ENCODE data around the gene RNF111.

The RNF111 gene

DNA sequence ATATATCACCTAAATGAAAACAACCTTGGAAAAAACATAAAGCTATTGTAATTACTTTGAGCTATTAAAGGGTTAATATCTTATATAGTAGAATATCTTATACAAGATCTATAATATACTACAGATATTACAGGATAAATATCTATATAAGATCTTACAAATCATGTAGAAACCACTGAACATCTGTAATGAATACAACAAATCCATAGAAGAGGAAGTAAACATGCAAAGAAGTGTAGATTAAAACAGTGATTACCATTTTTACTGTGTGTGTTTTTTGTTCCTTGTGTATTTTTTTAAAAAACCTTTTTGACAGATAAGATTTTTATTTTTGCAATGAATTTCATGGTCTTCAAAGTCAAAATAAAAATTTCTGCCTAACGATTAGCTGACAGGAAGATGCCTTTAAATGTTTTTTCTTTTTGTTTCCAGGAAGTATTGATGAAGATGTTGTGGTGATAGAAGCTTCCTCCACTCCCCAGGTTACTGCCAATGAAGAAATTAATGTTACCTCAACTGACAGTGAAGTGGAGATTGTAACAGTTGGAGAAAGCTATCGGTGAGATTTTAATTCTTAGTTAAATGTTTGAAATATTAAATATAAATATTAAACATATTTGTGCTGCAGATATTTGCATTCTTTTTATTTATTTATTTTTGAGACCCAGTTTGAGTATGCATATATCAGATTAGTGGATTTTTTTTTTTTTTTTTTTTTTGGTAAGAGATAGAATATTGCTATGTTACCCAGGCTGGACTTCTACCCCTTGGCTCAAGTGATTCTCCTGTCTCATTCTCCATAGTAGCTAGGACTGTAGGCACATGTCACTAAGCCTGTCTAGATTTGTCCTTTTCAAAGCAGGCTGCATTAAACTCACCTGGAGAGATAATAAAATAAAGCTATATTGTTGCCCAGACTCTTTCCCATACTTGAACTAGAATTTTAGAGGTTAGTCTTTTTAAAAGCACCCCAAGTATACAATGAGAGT is 64.7 kb downstream of the RNF111 start:
- no peak for FAIRE-seq
- DNase-seq (ENCODE audit: extremely low spot score, insufficient read length, low read depth): no peak

DNA sequence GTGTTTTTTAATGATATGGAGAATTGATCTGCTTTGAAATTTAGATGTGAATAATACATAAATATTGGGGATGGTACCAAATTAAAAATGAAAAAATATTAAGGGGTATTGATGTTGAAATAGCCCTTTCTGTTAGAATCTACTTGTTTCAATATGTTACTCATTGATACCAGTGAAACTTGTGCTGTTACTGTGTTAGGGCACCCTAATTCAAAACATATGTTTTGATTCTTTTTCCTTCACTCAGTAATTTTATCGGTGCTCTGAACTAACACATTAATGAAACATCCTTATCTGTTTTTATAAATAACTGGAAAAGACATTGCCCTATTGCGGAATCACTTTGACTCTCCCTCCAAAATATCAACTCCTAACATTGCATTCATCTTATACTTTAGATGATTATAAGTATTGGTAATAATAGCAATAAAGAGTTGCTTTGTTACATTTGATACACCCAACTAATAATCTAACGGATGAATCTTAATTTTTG is 65.5 kb downstream of the RNF111 start:
- FAIRE-seq (peak; percentile 9), DNase-seq (ENCODE audit: extremely low spot score, insufficient read length, low read depth) (no peak)

DNA sequence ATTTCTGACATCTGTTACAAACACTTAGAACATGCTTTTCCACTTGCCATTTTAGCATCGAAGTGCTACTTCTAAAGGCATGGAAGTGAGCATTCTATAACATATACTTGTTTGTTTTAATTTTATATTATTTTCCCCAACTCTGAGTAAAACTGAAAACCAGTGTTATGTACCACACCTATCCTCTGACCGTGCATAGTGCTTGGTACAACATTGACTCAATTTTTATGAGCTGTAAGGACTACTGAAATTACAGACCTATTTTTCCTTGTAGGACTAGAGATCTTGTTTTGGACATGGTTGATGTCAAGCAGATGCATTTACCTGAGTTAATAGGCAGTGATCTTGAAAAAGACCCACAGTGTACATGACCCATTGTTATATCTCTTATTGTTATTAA is 66.0 kb downstream of the RNF111 start:
- FAIRE-seq: peak; percentile 36

DNA sequence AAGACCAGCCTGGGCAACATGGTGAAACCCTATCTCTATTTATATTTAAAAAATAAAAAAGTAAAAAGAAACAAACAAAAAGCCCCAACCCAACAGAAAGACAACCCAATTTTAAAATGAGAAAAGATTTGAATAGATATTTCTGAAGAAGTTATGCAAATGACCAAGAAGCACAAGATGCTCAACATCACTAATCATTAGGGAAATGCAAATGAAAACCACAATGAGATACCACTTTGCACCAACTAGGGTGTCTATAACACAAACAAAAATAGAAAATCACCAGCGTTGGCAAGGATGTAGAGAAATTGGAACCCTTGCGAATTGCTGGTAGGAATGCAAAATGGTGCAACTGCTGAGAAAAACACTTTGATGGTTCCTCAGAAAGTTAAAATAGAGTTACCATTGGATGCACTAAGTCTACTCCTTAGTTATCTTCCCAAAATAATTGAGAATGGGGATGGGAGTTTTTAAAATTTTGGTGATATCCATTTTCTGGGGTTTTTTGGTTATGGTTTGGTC is 71.7 kb downstream of the RNF111 start:
- FAIRE-seq: peak; percentile 56
- DNase-seq (ENCODE audit: extremely low spot score, insufficient read length, low read depth): no peak

More for the DNA sequence above, 66.0 kb downstream of the RNF111 start:
- no peak for DNase-seq (ENCODE audit: extremely low spot score, insufficient read length, low read depth)

DNA sequence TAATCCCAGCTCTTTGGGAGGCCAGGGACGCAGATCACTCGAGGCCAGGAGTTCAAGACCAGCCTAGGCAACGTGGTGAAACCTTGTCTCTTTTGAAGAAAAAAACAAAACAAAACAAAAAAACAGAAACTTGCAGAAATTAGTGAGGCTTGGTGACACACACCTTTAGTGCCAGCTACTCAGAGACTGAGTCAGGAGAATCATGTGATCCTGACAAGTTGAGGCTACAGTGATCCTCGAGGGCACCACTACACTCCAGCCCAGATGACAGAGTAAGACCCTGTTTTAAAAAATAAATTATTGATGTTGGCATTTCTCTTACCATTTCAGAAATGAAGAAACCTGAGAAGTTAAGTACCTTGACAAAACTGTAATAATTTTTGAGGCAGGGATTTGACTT is 72.9 kb downstream of the RNF111 start:
- FAIRE-seq: no peak
- no peak for DNase-seq (ENCODE audit: extremely low spot score, insufficient read length, low read depth)

DNA sequence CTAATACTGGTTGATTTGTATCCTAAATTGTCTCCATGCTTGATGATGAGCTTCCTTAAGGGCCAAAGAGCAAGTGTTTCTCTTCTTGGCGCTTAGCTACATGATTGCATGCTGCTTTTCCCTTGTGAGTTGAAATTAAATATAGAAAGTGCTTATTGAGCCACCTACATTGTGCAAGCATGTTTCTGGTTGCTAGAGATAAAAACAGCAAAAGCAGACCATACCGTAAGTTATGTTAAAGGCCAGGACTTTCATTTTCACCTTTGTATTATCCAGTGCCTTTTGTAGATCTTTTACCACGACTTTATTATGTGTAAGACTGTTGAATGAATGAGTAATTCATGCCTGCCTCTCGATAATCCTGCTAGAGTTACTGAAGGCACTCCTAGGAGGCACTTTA is 75.6 kb downstream of the RNF111 start:
- no peak for FAIRE-seq
- DNase-seq (ENCODE audit: extremely low spot score, insufficient read length, low read depth): no peak

DNA sequence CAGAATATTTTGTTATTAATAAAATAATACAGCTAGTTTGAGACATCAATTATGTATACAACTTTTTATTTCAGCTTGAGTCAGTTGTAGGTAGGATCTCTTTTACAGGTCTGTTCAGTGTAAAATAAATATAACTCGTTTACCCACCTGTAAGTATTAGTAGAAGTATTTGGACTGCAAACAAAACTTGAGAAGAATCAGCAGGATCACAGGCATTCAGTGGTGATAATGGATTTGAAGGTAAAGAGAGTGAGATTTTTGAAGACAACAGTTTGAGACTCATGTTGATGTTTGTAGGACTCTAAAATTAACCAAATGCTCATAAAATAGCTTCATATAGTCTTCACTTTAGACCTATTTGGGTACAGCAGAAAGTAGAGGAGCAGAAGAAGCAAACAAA is 82.0 kb downstream of the RNF111 start:
- FAIRE-seq (no peak), DNase-seq (ENCODE audit: extremely low spot score, insufficient read length, low read depth) (no peak)

DNA sequence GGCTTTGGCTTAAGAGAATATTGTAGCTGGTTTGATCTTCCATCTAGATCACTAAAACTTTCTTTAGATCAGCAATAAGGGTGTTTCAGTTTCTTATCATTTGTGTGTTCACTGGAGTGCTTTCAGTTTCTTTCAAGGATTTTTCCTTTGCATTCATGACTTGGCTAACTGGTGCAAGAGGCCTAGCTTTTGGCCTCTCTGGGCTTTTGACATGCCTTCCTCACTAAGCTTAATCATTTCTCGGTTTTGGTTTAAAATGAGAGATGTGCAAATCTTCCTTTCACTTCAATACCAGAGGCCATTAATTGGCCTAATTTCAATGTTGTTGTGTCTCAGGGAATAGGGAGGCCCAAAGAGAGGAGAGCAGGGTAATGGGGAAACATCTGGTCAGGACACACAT is 87.1 kb downstream of the RNF111 start:
- FAIRE-seq (peak; percentile 85), DNase-seq (ENCODE audit: extremely low spot score, insufficient read length, low read depth) (no peak)

DNA sequence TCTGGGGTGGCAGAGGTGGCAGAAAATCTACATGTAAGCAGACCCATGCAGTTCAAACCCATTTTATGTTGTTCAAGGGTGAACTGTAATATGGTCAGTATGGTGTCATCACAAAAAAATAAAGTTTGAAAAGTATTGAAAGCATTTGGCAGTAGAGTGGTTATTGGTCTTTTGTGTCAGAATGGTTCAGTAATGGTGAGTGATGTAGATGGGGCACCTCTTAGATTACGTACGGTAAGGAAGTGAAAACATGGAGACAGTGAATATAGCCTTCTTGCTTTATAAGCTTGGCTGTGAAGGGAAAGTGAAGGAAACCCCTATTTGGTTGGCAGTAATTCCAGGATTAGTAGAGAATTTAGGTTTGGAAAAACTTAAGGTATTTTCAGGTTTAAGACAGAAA is 100.3 kb downstream of the RNF111 start:
- no peak for FAIRE-seq

DNA sequence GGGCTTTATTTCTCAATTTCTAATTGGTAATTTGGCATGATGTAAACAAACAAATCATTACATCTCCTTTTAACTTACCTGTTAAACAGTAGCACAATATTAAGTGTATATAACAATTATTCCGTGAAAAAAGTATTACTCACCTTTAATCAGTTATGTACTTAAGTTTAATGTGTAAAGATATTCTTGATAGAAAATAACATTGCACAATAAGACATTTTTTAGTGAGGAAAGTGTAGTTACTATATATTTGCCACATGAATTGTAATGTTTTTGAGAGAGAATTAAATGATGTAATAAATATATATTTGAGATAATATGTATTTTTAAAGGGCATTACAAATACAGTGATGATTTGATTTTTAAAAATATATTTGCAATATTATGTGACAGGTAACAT is 106.6 kb downstream of the RNF111 start:
- DNase-seq (ENCODE audit: extremely low spot score, insufficient read length, low read depth): no peak
- FAIRE-seq: no peak

More for the DNA sequence above, 100.3 kb downstream of the RNF111 start:
- no peak for DNase-seq (ENCODE audit: extremely low spot score, insufficient read length, low read depth)

DNA sequence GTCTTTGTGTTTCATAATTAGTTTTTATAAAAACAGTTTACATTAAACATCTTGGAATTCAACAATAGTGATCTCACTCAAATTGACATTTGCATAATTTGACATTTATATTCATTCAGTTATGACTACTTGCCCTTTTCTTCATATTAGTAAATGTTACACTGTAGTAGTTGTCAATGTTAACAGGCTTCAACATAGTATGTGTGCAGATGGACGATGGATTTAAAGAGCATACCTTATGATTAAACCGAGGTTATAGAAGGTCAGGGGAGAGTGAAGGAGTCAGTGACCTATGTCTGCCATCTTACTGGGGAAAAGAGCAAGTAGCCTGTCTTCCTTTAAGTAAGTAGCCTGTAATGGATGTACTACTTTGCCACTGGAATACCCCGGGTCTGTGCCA is 109.0 kb downstream of the RNF111 start:
- FAIRE-seq: no peak
- DNase-seq (ENCODE audit: extremely low spot score, insufficient read length, low read depth): no peak

DNA sequence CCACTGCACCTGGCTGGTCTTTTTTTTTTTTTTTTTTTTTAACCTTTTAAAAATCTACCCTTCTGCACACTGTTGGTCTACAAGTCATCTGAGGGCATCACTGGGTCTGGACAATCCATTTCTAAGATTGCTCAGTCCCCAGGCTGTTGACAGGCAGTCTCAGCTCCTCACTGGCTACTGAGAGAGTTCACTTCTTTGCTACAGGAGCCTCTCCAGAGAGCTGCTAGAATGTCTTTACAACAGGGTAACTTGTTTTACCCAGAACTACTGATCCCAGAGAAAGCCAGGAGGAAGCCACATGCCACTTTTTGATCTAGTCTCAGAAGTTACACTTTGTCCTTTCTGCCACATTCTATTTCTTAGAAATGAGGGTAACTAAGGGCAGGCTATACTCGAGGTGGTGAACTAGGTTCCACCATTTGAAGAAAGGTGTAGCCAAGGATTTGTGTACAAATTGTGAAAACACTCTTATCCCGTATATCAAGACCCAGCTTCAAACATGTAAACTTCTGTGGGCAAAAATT is 111.8 kb downstream of the RNF111 start:
- no peak for FAIRE-seq
- DNase-seq (ENCODE audit: extremely low spot score, insufficient read length, low read depth): no peak

DNA sequence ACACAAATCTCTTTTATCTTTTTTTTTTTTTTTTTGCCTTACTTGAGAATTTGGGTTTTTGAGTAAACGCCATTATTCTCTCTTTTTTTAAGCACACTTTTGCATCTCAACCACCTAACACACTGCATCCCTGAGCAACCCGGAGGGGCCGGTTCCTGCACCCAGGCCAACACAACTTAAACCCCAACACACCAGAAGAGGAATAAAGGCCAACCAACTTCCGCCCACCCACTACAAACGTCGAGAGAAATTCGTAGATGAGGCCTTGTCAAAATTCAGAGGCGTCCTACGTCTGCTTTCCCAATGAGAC is 117.1 kb downstream of the RNF111 start:
- FAIRE-seq (no peak), DNase-seq (ENCODE audit: extremely low spot score, insufficient read length, low read depth) (no peak)

DNA sequence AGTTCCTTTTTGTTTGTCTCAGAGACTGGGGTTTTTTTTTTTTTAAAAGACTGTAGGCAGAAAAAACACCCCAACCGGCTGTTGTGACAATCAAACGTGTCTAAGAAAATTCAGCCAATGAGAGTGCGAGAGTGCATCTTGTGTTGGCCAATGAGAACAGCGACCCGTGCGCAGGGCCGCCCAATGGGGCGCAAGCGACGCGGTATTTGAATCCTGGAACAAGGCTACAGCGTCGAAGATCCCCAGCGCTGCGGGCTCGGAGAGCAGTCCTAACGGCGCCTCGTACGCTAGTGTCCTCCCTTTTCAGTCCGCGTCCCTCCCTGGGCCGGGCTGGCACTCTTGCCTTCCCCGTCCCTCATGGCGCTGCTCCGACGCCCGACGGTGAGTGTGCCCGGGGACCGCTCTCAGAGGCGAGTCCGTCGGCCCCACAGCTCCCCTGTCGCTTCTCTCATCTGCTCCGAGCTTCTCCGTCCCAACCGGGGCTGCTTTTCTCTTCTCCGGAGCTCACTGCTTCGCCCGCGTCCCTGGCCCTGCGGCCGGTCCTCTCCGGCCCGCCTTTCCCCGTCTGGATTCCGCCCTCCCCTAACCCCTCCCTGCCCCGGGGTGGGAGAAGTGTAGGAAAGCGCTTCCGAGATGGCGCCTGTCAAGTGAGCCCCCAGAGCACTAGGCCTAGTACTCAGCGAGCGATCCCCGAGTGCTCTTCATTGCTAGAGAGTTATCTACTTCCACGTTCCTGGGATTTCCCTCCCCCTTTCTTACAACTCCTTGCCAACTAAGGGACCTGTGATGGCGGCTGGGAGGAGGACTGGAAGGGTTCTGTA is 117.7 kb downstream of the RNF111 start, which contains the start of gene CCNB2:
Gene CCNB2, plus strand, starts transcription at position 235 of the 821 bp plus-strand sequence. Its CDS starts 123 bp downstream, at position 358.
- DNase-seq (ENCODE audit: extremely low spot score, insufficient read length, low read depth) (peak; percentile 92), FAIRE-seq (peak; percentile 91)

DNA sequence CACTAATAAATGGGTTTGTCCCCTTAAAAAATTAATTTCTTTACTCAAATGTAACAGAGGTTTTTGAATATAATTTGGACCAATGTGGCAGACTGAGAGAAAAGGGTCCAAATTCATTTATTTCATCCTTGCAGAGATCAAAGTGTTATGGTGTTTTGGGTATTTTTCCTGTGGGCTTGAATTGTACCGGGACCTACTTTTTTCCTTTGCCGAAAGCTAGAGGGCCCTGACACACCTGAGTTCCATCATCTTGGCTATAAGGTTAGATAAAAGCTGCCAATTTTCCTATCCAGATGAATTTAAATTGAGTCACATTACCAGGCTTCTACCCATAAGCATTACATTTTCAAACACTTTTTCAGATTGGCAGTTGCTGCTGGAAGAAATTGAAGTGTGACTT is 118.4 kb downstream of the RNF111 start:
- no peak for DNase-seq (ENCODE audit: extremely low spot score, insufficient read length, low read depth)
- FAIRE-seq: no peak

DNA sequence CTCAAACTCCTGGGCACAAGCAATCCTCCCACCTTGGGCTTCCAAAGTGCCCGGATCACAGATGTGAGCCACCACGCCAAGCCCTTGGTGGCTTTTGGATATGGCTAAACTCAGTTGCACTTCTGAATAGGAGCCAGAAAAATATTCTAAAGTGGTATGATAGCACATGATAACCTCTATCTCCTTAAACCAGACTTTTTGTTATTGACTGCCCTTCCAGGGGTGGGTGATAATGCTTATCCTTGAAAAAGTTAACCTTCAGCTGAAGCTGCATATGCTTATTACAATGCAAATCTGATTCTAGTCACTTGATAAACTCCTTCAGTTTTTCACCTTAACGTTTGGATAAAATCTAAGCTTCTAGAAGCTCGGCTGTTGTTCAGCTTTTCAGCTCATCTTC is 123.8 kb downstream of the RNF111 start:
- FAIRE-seq (no peak), DNase-seq (ENCODE audit: extremely low spot score, insufficient read length, low read depth) (no peak)

DNA sequence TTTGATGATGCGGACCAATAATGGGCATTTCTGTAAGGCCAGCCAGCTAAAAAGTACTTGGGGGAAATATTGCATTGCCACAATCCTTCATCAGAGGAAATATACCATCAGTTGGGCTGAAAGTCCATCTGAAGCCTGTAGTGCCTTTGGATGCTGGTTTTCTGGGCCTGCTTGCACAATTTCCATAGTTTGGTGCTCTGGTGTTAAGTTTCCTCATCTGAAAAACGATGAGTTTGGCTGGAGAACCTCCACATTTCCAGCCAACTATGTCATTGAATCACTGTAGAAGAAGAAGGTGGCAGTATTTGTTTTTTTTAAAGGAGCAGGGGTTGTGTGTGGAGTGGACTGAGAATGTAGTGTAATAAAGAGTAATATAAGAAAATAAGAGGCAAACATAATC is 127.6 kb downstream of the RNF111 start:
- no peak for DNase-seq (ENCODE audit: extremely low spot score, insufficient read length, low read depth)
- FAIRE-seq: no peak

DNA sequence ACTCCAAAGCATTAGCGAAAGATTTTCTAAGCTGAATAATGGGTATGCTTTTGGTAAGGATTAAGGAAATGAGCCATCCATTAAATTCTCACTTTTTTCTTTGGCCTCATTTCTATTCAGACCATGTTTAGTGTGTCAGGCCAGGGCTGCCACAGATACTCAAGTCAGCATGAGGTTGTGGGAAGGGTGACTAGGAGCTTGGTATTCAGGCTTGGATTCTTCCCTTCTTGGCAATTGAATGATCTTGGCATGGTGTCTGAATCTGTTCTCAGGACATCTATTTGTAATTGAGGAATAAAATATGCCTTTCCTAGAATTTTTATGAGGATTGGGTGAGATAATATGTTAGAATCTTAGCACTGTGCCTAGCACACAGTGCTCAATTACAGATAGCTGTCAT is 128.7 kb downstream of the RNF111 start:
- DNase-seq (ENCODE audit: extremely low spot score, insufficient read length, low read depth) (no peak), FAIRE-seq (no peak)

DNA sequence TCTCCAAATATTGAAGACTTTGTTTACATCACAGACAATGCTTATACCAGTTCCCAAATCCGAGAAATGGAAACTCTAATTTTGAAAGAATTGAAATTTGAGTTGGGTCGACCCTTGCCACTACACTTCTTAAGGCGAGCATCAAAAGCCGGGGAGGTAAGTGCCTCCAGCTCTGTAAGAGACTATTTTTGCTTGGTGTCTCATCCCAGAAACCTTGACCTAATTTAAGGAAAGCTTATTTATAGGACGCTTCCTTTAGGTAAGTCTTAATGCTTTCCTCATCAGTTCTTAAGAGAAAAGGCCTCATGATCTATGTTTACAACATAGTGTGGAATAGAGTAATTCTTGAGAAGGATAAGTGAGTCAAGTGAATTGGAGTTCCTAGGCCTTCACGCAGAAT is 129.3 kb downstream of the RNF111 start:
- FAIRE-seq: no peak
- no peak for DNase-seq (ENCODE audit: extremely low spot score, insufficient read length, low read depth)

DNA sequence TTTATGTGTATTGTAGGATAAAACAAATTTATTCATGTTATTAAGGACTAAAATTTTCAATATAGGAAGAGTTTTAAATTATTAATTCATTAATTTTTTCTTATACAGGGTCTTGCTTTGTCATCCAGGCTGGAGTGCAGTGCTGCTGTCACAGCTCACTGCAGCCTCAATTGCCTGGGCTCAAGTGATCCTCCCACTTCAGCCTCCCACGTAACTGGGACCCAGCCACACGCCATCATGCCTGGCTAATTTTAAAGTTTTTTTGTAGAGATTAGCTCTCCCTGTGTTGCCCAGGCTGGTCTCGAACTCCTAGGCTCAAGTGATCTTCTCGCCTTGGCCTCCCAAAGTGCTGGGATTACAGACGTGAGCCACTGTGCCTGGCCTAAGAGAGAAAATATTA is 132.2 kb downstream of the RNF111 start:
- no peak for FAIRE-seq

More for the DNA sequence above, 132.2 kb downstream of the RNF111 start:
- DNase-seq (ENCODE audit: extremely low spot score, insufficient read length, low read depth): no peak
